Neural crest cell (in vitro differentiated cells): ENCODE results near the gene SLC2A2. TPM values are rescaled to one million over a fixed set of nuclear protein-coding genes. Genes with fewer than 3 reads are reported as not detected.
"Not testable (repeated sequence)": the region's sequence is repeated elsewhere in the genome, so short reads cannot be mapped to it uniquely, and the experiment has no call there.

ENCODE experiments used
- DNase-seq: peaks from one replicate; pipeline ENCODE4 v3.0.0; 2021; ENCODE audit warnings: low read depth, mixed read lengths, low spot score
- H3K27ac Mint-ChIP-seq: one replicate; pipeline ENCODE4 v1.8.0; 2021; ENCODE audit warnings: mild to moderate bottlenecking, mixed read lengths; ENCODE audit not compliant: unreplicated experiment
- H3K27me3 Mint-ChIP-seq: 2 replicates; pipeline ENCODE4 v1.8.0; 2021; ENCODE audit warnings: low read depth, mild to moderate bottlenecking, mixed read lengths
- H3K36me3 Mint-ChIP-seq: 2 replicates; pipeline ENCODE4 v1.8.0; 2021; ENCODE audit warnings: low read depth, mild to moderate bottlenecking, mixed read lengths
- H3K4me1 Mint-ChIP-seq: 2 replicates; pipeline ENCODE4 v1.8.0; 2021; ENCODE audit warnings: mixed read lengths
- H3K4me3 Mint-ChIP-seq: one replicate; pipeline ENCODE4 v1.8.0; 2021; ENCODE audit warnings: mild to moderate bottlenecking, mixed read lengths
- H3K9me3 Mint-ChIP-seq: 2 replicates; pipeline ENCODE4 v1.8.0; 2021; ENCODE audit warnings: mixed read lengths
- total RNA-seq: library from RNA; stranded (reverse); gene quantifications from 2 replicates; pipeline ENCODE4 v1.2.1, GENCODE V29; 2021
- TF ChIP-seq, protein P1 (sequence below): fragments of 200-600 bp; sonication (generic); conservative IDR thresholded peaks from 2 replicates; pipeline ENCODE4 v1.5.0; 2021; ENCODE audit warnings: antibody characterized with exemption, mild to moderate bottlenecking

SLC2A2 gene
- total RNA-seq, 1 donor from 2014 or later = not detected

DNA sequence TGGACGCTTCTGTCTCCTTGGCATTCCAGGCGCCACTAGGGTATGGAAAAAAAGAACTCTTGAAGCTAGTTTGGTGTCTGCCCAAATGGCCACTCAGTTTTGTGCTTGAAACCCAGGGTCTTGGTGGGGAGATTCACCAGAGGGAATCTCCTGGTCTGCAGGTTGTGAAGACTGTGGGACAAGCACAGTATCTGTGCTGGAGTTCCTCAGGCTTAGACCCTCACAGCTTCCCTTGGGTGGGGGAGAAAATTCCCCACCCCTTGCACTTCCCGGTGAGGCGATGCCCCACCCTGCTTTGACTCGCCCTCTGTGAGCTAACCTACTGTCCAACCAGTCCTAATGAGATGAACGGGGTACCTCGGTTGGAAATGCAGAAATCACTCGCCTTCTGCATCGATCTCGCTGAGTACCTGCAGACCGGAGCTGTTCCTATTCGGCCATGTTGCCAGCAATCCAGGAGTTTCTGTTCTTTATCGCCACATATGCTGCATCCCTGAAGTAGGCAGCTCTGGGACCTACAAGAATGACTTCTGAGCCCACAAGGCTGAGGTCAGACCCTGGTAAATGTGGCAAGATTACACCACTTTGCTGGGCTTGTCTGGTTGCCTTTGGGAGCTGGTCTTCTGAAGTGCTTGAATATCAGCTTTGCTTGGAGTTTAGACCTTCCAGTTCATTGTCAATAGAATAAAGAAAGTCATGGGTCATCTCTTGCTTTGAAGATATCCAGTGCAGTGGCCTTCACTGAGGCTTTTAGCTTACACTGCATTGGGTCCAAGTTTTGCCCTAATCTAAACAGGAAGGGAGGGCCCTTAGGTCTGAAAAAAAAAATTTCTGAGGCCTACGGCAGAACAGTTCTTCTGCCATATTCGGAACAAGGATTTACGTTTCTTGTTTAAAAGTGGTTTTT, 51.0 kb downstream of the SLC2A2 start:
- H3K9me3 Mint-ChIP-seq = peaks cover 10% of the 10 kb centered on the region
- DNase-seq = no peak
- H3K4me1 Mint-ChIP-seq = no peaks in the 10 kb centered on the region
- no peaks in the 10 kb centered on the region for H3K27me3 Mint-ChIP-seq
- TF ChIP-seq, protein P1, sequence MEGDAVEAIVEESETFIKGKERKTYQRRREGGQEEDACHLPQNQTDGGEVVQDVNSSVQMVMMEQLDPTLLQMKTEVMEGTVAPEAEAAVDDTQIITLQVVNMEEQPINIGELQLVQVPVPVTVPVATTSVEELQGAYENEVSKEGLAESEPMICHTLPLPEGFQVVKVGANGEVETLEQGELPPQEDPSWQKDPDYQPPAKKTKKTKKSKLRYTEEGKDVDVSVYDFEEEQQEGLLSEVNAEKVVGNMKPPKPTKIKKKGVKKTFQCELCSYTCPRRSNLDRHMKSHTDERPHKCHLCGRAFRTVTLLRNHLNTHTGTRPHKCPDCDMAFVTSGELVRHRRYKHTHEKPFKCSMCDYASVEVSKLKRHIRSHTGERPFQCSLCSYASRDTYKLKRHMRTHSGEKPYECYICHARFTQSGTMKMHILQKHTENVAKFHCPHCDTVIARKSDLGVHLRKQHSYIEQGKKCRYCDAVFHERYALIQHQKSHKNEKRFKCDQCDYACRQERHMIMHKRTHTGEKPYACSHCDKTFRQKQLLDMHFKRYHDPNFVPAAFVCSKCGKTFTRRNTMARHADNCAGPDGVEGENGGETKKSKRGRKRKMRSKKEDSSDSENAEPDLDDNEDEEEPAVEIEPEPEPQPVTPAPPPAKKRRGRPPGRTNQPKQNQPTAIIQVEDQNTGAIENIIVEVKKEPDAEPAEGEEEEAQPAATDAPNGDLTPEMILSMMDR = no peak
- no peak overlapping the region for H3K4me3 Mint-ChIP-seq
- peaks cover 6% of the 10 kb centered on the region for H3K36me3 Mint-ChIP-seq
- no peak overlapping the region for H3K27ac Mint-ChIP-seq

GRCh38 chr3:170974872-170975271, 51.6 kb downstream of the SLC2A2 start:
- TF ChIP-seq, protein P1 = no peak

GRCh38 chr3:170972917-170973316, 53.6 kb downstream of the SLC2A2 start:
- DNase-seq, H3K27me3 Mint-ChIP-seq: not testable (repeated sequence)

More at GRCh38 chr3:170974872-170975271, 51.6 kb downstream of the SLC2A2 start:
- no peak for DNase-seq
- H3K27me3 Mint-ChIP-seq = no peaks in the 10 kb centered on the region
- peaks cover 16% of the 10 kb centered on the region for H3K9me3 Mint-ChIP-seq
- no peaks in the 10 kb centered on the region for H3K4me1 Mint-ChIP-seq
- H3K27ac Mint-ChIP-seq = no peak overlapping the region
- no peak overlapping the region for H3K4me3 Mint-ChIP-seq
- peaks cover 11% of the 10 kb centered on the region for H3K36me3 Mint-ChIP-seq

GRCh38 chr3:170967126-170967525, 59.4 kb downstream of the SLC2A2 start:
- peaks cover 16% of the 10 kb centered on the region for H3K9me3 Mint-ChIP-seq
- H3K4me3 Mint-ChIP-seq = no peak overlapping the region
- no peak for DNase-seq
- TF ChIP-seq, protein P1 = no peak
- H3K4me1 Mint-ChIP-seq = peaks cover 8% of the 10 kb centered on the region
- no peak overlapping the region for H3K27ac Mint-ChIP-seq
- peaks cover 11% of the 10 kb centered on the region for H3K36me3 Mint-ChIP-seq
- no peaks in the 10 kb centered on the region for H3K27me3 Mint-ChIP-seq

More at GRCh38 chr3:170972917-170973316, 53.6 kb downstream of the SLC2A2 start:
- Mint-ChIP-seq H3K9me3 (peaks cover 16% of the 10 kb centered on the region), H3K36me3 (peaks cover 11% of the 10 kb centered on the region)
- H3K4me1 Mint-ChIP-seq, H3K4me3 Mint-ChIP-seq, H3K27ac Mint-ChIP-seq: not testable (repeated sequence)

DNA sequence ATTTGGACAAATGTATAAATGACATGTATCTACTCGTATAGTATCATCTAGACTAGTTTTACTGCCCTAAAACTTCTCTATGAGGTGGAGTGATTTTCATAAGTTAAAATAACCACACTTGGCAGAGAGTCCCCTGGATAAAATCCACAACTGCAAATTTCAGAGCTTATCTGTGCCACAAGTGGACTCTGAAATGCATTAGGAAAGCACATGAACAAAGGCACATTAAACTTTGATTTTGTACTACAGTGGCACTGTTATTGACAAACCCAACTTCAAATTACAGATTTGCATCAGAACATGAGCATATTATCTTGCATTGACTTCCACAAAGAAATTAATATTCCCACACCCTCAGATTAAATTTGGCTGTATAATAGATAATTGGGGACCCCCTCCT, 60.0 kb downstream of the SLC2A2 start:
- H3K4me1 Mint-ChIP-seq = peaks cover 14% of the 10 kb centered on the region
- H3K4me3 Mint-ChIP-seq = no peak overlapping the region
- H3K27ac Mint-ChIP-seq = no peak overlapping the region
- H3K9me3 Mint-ChIP-seq = peaks cover 14% of the 10 kb centered on the region
- H3K27me3 Mint-ChIP-seq = no peaks in the 10 kb centered on the region
- DNase-seq = no peak
- H3K36me3 Mint-ChIP-seq = peaks cover 11% of the 10 kb centered on the region
- TF ChIP-seq, protein P1 = no peak

GRCh38 chr3:170962411-170962810, 64.1 kb downstream of the SLC2A2 start:
- H3K4me3 Mint-ChIP-seq = no peak overlapping the region
- H3K27me3 Mint-ChIP-seq = no peaks in the 10 kb centered on the region
- no peak overlapping the region for H3K27ac Mint-ChIP-seq
- TF ChIP-seq, protein P1 = no peak
- peaks cover 14% of the 10 kb centered on the region for H3K4me1 Mint-ChIP-seq
- DNase-seq = no peak
- no peaks in the 10 kb centered on the region for H3K36me3 Mint-ChIP-seq
- no peaks in the 10 kb centered on the region for H3K9me3 Mint-ChIP-seq
